ENCODE data around the gene FRY.
"Not testable (repeated sequence)": the region's sequence is repeated elsewhere in the genome, so short reads cannot be mapped to it uniquely, and the experiment has no call there.

Gene FRY

GRCh38 chr13:32040689-32041088 lies 9.1 kb downstream of the FRY start:
- H3K4me3 ChIP-seq (ENCODE audit: low read length), result no peak overlapping the region
- no peak for TF ChIP-seq ZNF274 (IDR thresholded peaks at IDR 0.05; ENCODE audit: low read depth, low read length)

GRCh38 chr13:32041429-32041828 lies 9.9 kb downstream of the FRY start:
- H3K4me3 ChIP-seq (ENCODE audit: low read length), result no peak overlapping the region; the same call in 1 of the 2 replicates
- no peak for TF ChIP-seq ZNF274 (IDR thresholded peaks at IDR 0.05; ENCODE audit: low read depth, low read length)

GRCh38 chr13:32042551-32042950 lies 11.0 kb downstream of the FRY start:
- H3K4me3 ChIP-seq (ENCODE audit: low read length), result no peak overlapping the region
- TF ChIP-seq ZNF274 (IDR thresholded peaks at IDR 0.05; ENCODE audit: low read depth, low read length), result no peak

GRCh38 chr13:32044446-32044845 lies 12.9 kb downstream of the FRY start:
- H3K4me3 ChIP-seq (ENCODE audit: low read length), result no peak overlapping the region
- no peak for TF ChIP-seq ZNF274 (IDR thresholded peaks at IDR 0.05; ENCODE audit: low read depth, low read length)

GRCh38 chr13:32045537-32045936 lies 14.0 kb downstream of the FRY start:
- no peak for TF ChIP-seq ZNF274 (IDR thresholded peaks at IDR 0.05; ENCODE audit: low read depth, low read length)
- H3K4me3 ChIP-seq (ENCODE audit: low read length), result no peak overlapping the region

GRCh38 chr13:32045982-32046785 lies 14.6 kb downstream of the FRY start:
- no peak overlapping the region for H3K4me3 ChIP-seq (ENCODE audit: low read length)
- no peak for TF ChIP-seq ZNF274 (IDR thresholded peaks at IDR 0.05; ENCODE audit: low read depth, low read length)

GRCh38 chr13:32047088-32047487 lies 15.5 kb downstream of the FRY start:
- no peak overlapping the region for H3K4me3 ChIP-seq (ENCODE audit: low read length)
- no peak for TF ChIP-seq ZNF274 (IDR thresholded peaks at IDR 0.05; ENCODE audit: low read depth, low read length)

GRCh38 chr13:32047793-32048192 lies 16.2 kb downstream of the FRY start:
- TF ChIP-seq ZNF274 (IDR thresholded peaks at IDR 0.05; ENCODE audit: low read depth, low read length), result no peak
- no peak overlapping the region; the same call in 1 of the 2 replicates for H3K4me3 ChIP-seq (ENCODE audit: low read length)

- no peak overlapping the region for H3K4me3 ChIP-seq (ENCODE audit: low read length)
- TF ChIP-seq ZNF274 (IDR thresholded peaks at IDR 0.05; ENCODE audit: low read depth, low read length), result no peak
Observed at GRCh38 chr13:32048816-32049215, 17.2 kb downstream of the FRY start.

GRCh38 chr13:32051156-32051555 lies 19.6 kb downstream of the FRY start:
- no peak for TF ChIP-seq ZNF274 (IDR thresholded peaks at IDR 0.05; ENCODE audit: low read depth, low read length)
- H3K4me3 ChIP-seq (ENCODE audit: low read length), result no peak overlapping the region

- no peak for TF ChIP-seq ZNF274 (IDR thresholded peaks at IDR 0.05; ENCODE audit: low read depth, low read length)
- H3K4me3 ChIP-seq (ENCODE audit: low read length), result no peak overlapping the region
Observed at GRCh38 chr13:32056316-32056715, 24.7 kb downstream of the FRY start.

GRCh38 chr13:32057325-32057724 lies 25.8 kb downstream of the FRY start:
- H3K4me3 ChIP-seq (ENCODE audit: low read length), result not testable (repeated sequence)

GRCh38 chr13:32059511-32059984 lies 28.0 kb downstream of the FRY start:
- no peak for TF ChIP-seq ZNF274 (IDR thresholded peaks at IDR 0.05; ENCODE audit: low read depth, low read length)

GRCh38 chr13:32060401-32060878 lies 28.9 kb downstream of the FRY start:
- no peak for TF ChIP-seq ZNF274 (IDR thresholded peaks at IDR 0.05; ENCODE audit: low read depth, low read length)
- no peak overlapping the region for H3K4me3 ChIP-seq (ENCODE audit: low read length)

More at GRCh38 chr13:32059511-32059984, 28.0 kb downstream of the FRY start:
- H3K4me3 ChIP-seq (ENCODE audit: low read length), result no peak overlapping the region

GRCh38 chr13:32063619-32064233 lies 32.2 kb downstream of the FRY start:
- no peak overlapping the region for H3K4me3 ChIP-seq (ENCODE audit: low read length)
- no peak for TF ChIP-seq ZNF274 (IDR thresholded peaks at IDR 0.05; ENCODE audit: low read depth, low read length)
